Suprapubic skin (tissue), 4 donors: ENCODE results near the gene IGSF5.

Experiments used
- CTCF ChIP-seq, 2 donors: fragments of 200-600 bp in 1 of 2; fragments of 450-650 bp in 1 of 2; sonication (generic) in 1 of 2; IDR thresholded peaks; one replicate each; pipeline ENCODE4 v1.5.1; 2016 to 2019; ENCODE audit warnings: antibody characterized with exemption in 2 of 2, mild to moderate bottlenecking in 1 of 2, moderate library complexity in 1 of 2
- EP300 ChIP-seq: sonication (generic); formaldehyde crosslinking; IDR thresholded peaks from one replicate; pipeline ENCODE4 v1.6.1; 2017; ENCODE audit warnings: antibody characterized with exemption
- POLR2AphosphoS5 ChIP-seq, 3 donors: sonication (generic); formaldehyde crosslinking; IDR thresholded peaks; one replicate each; pipeline ENCODE4 v1.6.1; 2017; ENCODE audit warnings: antibody characterized with exemption in 3 of 3

- TF ChIP-seq CTCF (IDR thresholded peaks at IDR 0.05) (no peak), EP300 (no peak), POLR2AphosphoS5 (IDR thresholded peaks at IDR 0.05) (no peak)
Measured at GRCh38 chr21:39822042-39822441, 77.1 kb downstream of the IGSF5 start.
